Effector CD8-positive, alpha-beta T cell (primary cell): Measurements from ENCODE around the gene PTH1R.

ENCODE experiments used
- DNase-seq: peaks from one replicate; lab custom pipeline; 2025; lab: John Stamatoyannopoulos, UW

The PTH1R gene

DNA sequence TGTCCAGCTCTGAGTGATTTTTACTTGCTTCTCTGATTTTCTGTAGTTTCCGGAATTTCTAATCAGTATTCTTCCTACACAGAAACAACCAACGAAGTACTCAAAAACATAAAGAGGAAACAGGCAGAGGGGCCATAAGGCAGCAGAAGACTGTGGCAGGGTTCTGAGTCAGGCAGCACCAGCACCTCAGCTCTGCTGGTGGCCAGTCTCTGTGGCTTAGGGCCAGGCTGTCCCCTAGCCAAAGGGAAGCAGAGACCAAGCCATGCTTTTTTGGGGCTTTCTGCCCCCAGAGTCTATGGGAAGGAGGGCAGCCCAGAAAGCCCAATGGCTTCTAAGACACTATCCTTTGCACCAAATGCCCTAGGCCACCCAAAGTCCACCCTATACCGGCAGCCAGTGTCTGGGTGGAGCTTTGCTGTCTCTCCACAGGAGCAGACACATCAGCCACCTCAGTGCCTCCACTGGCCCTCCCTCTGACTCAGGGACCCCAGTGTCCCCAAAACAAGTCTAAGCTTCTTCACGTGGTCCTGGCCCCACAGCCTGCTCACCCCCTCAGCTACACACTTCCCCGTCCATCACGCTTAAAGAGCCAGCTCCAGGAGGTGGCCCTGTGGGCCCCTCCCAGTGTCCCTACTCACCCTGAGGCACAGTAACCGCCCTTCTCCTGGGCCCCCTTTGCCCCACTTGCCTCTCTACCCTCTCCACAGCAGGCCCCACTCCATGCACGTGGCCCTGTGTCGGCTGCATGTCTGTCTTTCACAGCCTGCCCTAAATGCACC lies 52.8 kb downstream of the PTH1R start:
- DNase-seq = no peak

DNA sequence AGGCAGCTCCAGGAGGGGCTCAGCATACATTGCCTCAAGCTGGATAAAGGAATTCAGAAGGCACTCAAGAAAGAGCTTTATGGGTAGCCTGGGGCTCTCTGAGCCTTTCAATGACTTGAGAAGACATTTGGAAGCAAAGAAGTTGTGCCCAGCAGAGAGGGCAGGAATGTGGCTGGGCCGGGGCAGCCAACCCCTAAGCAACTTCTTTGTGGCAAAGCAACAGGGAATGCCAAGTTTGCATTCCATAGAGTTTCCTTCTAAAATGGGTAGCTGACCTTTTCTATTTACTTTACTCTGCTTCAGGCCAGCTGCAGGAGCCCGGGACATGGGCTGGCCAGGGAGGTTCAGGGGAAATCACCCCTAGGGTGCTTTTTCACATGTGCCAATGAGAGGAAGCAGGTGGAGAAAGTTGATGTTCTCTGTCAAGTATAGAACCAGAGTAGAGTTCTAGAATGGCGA lies 53.5 kb downstream of the PTH1R start:
- DNase-seq = no peak

DNA sequence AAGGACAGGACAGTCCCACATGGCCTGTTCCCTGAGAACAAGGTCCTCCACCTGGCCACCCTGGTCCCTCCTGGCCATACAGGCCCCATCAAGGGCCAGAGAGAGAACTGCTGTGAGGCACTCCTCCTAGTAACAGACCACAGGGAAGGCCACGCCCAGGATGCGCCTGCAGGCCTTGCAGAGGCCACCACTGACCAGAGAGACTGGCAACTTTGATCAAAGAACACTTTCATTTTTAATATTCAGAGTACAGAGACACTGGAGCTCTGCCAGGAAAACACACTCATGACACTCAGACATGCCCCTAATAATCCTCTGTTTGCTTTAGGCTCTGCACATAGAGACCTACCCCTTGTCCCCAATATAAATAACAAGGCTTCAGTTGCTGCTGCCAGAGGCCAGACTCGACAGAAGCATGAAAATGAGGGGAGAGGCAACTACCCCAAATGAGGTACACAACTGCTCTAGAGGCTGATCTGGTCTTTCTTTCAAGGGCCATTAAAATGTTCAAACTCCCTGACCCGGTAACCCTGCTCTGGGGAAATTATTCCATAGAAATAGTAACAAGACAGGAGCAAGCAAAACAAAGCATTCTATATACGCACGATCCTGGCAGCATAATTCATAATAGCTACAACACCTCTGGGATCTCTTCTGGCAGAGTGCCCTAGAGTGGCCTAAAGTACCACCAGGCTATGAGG lies 54.3 kb downstream of the PTH1R start:
- no peak for DNase-seq

DNA sequence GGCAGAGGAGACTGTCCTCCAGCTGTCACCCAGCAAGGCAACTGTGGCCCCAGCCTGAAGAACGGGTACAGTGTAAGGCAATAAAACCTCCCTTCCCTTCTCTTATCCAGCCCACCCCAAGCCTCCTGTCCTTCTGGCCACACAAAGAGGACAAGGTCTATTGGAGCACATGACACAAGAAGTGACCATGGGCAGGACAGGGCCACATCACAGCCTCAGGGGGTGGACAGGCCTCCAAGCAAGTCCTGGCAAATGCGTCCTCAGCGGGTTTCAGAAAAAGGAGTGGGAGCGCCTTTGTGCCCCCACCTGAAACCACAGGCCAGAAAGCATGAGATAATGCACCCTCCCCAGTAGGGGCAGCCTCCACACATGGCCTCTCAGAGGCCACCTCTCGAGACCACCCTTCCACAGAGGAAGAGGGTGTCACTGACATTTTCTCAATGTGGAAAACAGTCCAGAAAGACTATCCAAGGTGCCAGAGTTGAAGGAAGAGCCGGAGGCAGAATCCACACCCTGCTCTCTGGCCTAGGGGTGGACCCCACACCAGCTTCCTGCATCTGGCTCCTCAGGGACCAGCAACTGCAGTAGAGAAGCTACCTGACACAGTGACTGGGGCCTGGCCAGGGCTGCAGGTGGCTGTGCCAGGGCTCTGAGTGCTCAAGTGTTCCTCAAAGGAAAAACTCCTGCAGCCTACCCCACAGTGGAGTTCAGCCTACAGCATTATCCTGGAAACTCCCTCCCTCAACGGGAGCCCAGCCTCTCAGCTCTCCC lies 55.1 kb downstream of the PTH1R start:
- no peak for DNase-seq

DNA sequence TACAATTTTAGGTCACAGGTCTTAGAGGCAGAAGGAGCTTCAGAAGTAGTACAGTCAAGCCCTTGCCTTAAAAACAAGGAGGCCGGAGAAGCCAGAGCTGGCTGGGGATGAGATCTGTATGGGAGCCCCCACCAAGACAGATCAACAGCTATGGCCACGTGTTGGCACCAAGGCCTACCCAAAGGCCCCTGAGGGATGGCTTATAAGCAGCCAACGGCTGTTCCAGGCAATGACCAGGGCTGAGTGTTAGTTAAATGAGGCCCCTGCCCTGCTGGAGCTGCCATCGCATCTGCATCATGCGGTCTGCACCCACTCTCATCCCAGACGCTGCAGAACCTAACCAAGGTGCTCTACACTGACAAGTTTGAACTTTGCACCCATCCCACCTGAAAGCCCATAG lies 55.7 kb downstream of the PTH1R start:
- no peak for DNase-seq

DNA sequence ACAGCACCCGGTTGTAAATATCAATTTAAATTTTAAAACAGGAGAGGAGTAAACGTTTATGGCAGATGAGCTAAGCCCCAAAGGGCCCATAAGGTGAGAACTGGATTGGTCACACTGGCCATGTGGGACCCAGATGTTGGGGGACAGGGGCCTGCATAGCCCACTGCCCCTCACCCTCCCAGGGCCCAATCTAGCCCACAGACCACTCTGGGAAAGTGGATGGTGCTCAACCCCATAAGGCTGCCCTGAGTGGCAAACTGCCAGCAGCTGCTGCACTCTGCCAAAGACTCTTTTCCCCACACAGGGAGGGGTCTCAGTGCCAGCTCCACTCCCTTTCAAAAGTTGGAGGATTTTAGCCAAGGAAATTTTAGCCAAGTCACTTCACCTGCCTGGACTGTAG lies 56.6 kb downstream of the PTH1R start:
- no peak for DNase-seq

DNA sequence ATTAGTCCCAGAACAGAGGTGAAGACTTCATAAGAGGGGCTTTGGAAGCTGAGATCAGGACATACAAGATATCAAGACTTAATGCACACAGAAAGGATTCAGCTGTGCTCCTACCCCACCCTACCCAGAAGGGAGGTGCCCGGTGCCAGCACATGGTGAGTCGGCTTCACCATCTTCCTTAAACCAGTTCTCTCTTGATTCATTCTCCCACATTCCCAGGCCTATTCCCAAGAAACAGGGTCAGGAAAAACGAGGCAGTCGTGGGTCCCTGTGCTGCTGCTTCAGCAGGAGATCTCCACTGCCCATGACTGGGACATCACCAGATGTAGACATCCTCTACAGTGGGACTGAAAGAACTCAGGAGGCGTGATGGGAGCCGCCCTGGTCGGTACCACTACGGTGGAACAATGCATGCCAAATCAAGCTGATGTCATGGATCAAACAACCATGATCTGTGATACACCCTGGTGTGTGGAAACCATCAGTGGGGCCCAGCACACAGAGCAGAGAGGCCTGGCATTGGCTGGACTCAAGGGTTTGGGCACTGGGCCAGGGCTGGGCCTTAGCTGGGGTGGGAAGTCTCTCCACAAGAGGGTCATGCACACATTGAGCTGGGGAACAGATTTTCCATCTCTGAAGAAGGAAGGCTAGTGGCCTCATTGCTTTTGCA lies 57.1 kb downstream of the PTH1R start:
- DNase-seq = no peak

DNA sequence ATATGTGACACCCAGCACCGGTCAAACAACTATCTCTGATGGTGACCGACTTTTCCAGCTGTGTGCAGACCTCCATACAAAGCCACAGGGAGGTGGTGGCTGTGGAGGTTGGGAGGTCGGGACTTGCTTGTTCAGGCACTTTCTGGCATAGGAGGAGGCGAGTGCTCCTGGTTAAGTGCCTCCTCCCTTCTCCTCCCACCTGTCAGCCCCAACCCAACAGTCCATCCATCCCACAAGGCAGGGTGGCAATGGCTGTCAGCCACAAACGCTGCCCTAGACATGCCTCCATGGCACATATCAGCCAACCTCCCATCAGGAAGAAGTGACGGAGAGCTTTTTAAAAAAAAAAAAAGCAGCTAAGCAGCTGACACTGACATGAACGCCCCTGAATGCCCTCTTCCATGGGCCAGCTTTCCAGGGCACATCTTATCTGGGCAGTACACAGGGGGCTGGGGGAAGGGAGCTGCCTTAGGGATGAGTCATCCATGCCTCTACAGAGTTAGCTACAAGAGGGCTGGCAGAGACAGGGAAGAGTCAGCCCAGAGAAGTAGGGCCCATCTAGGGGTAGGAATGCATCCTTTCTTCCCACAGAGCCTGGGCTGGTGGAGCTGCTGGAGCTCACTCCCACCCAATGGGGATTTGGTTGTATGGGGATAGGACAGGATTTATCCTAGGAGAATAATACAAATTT lies 57.8 kb downstream of the PTH1R start:
- no peak for DNase-seq

DNA sequence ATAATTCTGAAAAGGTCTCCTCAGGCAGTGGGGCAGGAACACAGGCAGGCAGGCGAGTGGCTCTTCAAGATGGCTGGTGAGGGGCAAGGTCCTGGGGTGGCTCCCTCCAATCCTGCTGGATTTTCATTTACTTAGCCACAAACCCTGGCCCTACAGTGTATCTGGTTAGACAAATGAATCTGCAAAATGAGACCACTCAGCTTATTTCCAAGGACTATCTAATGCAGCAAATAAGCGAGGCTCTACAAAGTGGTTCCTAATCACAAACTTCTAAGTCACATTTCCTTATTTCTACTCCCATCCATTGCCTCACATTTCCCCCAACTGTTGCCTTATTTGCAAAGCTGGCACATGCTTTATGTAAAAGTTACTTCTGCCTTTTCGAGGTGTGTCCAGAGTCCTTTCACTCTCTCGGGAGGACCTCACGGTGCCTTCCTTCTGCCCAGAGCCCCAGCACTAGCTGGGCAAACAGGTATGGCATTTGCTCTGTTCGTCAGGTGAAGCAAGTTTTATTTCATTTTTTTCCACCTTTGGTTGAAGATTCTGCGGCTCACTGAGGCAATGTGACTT lies 58.6 kb downstream of the PTH1R start:
- no peak for DNase-seq

DNA sequence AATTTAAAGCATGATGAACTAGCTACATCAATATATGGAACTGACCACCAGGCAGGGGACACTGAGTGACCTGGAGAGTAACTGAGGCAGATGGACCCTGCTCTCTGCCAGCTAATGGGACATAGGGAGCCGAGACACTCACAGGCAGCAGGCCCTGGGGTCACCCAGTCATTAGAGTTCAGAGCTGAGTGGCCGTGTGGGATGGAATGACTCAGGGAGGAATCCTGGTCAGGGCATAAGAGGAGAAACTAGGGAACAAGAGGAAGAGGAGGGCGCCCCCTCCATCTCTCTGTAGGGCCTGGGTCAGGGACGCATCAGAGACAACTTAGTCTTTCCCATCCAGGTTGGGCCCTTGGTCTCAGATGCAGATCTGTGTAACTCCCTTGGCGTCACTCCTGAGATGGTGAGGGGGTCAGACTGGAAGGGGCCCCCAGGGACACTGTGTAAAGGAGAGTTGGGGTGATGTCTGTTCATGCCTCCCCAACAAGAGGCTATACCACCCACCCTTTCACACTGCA lies 59.3 kb downstream of the PTH1R start:
- DNase-seq = no peak

DNA sequence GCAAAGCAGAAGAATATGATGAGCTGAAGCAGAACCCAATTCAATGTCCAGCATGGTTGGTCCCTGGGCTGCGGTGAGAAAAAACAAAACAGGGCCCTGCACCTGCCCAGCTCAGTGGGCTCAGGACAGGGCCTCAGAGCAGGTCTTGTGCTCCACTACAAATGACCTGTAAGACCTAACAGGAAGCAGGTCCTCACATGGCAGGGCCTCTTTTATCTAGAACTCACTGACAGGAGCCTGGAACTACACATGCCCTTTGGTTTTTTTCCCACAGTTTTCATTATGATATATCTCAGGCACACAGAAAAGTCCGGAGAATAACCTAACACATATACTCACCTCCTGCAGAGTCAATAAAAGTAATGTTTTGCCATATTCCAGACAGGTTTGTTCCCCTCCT lies 60.6 kb downstream of the PTH1R start:
- DNase-seq = no peak

DNA sequence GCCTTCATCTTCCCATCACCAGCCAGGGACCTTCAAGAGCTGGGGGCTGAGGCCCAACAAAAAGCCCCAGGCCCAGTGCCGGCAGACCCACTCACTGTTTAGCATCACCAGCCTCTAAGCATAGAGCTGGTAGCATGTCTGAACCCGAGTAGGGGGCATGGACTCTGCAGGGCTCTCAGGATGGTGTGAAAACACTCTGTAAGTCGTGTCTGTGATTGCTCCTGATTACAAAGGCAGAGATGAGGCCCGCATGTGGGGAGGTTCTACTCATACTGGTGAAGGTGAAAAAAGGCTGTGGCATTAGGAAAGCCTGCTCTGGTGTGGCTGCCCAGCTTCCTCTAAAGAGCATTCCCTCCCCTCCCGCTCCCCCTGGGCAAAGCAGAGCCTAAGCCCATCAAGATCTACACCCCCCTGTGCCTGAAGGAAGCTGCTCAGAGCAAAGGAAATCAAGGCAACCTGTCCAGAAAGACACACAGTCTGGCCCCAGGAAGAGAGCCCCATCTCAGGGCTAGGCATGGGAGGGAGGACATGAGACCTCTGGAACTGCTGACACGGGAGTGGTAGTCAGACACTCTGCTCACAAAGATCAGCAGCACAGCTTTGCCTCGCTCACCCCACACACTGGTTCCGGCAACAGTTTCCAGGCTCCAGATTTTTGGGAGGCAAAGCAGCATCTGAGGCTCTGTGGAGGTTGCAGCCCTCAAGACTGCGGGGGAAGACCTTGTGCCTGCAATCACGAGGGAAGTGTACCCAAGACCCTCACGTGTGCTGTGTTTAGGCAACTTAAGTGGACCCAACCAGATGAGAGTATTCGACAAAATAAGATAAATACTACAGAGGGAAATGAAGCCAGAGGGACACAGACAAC lies 62.3 kb downstream of the PTH1R start:
- no peak for DNase-seq

DNA sequence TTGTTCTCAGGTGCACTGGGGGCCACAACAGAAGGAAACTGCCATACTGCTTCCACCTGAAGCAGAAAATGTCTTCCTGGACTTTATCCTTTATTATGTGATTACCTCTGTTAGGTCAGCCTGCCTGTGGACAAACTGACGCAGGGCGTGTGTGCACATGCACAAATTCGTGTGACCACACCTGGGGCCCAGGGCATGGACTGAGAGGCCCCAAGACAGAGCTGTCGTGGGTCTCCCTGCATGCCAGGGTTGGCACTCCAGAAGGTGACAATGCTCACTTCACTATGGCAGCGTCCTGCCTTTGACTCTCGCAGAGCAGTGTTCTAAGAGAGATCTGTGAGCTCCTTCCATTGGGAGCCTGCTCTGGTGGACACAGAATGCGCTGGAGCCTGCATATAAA lies 64.6 kb downstream of the PTH1R start:
- no peak for DNase-seq

DNA sequence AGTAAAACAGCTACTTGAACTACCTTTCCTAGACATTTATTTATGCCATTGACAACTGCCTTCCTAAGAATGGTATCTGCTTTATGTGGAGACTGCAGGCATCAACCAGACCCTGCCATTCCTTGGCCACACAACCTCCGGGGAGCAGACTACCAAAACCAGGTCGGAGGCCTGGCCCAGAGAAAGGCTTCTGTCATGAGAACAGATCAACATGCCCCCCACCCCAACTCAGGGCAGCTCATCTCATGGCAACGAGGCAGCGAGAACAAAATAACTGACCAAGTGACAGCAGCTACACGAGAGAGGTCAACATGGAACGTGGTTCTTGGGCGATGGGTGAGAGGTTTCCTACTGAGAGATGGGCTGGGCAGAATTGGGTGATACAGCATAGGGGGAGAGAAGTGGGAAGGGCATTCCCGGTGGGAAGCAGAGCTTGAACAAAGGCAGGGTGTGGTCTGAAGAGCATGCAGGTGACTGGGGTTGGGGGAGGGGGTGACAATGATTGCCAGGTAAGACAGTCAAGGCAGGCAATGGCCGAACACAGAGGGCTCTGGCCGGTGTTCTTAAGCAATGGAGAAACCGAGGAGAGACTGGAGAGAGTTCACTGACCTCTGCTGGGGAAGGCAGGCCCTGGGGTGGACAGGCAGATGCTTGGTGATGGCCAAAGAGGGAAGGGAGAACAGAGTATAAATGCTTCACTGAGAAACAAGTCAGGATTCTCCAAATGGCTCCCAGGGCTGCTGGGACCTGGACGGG lies 65.1 kb downstream of the PTH1R start:
- no peak for DNase-seq

DNA sequence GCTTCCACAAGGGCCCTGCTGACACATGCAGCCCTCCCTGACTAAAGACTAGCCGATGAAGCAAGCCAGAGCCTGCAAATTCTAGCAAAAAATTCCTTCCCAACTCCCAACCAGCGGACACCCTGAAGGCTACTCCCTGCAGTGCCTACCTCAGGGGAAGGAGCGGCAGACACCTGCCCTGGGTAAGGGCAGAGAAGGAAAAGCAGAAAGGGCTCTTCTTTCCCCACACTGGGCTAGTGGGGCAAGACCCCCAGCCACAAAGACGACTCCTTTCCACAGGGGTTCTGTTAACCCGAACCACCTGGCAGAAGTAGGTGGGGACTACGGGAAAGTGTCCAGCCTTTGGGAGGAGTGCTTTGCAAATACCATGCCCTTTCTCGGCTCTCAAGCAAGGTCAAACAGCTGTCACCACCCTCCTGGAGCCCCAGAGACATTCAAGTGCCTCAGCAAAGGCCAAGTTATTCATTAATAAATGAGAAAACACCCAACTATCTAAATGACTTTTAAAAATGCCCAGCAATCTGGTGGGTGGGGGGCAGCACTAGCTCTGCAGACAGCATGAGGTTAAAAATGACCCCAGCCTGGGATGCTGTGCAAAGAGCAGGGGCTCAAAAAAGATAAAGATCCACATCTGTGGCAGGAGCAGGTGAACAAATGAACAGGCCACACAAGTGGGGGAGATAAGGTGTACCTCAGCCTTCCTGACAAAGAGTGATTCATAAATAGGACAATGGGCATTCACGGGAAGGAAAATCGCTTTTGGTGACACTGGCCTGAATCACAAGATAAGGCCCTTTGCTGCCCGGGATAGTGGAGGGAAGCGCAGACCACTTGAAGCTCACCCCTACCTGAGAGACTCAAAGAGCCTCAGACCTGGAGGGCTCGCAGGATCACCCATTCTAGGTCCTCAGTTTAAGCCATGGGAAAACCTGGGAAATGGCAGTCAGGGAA lies 66.0 kb downstream of the PTH1R start:
- no peak for DNase-seq

DNA sequence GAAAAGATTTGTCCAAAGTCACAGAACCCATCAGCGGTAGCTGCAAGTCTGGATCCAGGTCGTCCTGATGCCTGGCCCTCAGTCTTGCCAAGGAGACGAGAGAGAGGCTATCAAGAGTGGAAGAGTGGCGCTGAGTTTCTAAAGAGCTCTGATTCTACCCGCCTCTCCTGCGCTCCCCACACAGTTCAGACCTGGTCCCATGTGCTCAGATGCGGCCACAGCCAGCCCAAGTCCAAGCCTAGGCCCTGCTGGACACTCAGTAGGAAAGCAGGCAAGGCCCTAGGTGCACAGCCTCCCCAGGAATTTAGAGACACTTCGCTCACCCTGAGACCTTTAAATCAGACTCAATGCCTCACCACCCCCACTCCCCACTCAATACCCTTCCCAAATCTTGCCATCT lies 66.7 kb downstream of the PTH1R start:
- no peak for DNase-seq

DNA sequence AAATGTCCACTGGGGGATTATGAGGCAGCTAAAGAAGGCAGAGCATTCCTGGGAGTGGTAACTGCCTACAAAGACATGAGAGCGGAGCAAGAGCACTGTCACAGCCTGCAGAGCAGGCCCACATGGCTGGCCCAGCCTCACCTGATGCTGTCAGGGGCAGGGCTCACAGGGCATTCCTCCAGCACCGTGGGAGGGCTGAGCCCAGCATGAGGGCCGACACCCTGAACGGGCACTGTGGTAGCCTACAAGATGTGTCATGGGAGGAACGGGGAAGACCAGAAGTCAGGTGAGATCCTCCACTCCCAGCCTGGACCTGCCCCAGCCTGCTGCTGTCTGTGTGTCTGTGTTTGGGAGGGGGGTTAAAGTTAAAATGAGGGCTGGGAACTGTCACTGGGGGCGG lies 68.9 kb downstream of the PTH1R start:
- no peak for DNase-seq
